ACHN (cell line): ENCODE results near the gene RNF14.

Source experiments
- DNase-seq: peaks from one replicate; pipeline ENCODE4 v3.0.0-alpha.2; 2015
- in situ Hi-C: cut with HindIII; loops from 2 replicates; pipeline ENCODE4 v1.10.0; 2017; ENCODE audit warnings: low sequenced_read_pairs, low pct_ligation_motif_present, low pct_unique_long_range_greater_than_20kb

The RNF14 gene

DNA sequence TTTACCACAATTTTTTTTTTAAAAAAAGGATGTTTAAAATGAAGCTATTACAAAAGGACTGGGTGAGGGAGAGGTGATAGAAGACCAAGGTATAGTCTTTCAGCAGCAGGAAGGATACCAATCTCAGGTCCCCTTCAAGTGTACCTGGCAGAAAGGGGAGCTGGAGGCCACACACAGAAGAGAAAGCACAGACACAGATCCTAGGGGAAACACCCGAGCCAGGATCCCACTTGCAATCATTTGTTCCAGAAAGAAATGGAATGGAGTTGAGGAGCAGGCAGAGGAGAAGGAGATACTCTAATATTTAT lies 38.3 kb downstream of the RNF14 start:
- no peak for DNase-seq
- in situ Hi-C loops = no loop called here

DNA sequence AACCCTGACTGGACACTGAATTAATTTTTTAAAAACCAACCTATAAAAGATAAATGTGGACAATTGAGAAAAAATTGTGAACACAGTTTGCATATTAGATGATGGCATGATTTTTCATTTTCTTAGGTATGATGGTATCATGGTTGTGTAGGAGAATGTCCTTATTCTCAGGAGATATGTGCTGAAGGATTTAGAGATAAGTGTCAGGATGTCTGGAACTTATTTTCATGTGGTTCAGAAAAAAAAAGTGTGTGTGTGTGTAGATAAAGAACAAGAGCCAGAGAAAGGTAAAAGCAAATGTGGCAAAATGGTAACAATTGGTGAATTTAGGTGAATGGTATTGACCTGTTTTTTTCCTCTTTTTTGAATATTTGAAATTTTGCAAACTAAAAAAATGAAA lies 39.9 kb downstream of the RNF14 start:
- no peak for DNase-seq
- in situ Hi-C loops = no loop called here

DNA sequence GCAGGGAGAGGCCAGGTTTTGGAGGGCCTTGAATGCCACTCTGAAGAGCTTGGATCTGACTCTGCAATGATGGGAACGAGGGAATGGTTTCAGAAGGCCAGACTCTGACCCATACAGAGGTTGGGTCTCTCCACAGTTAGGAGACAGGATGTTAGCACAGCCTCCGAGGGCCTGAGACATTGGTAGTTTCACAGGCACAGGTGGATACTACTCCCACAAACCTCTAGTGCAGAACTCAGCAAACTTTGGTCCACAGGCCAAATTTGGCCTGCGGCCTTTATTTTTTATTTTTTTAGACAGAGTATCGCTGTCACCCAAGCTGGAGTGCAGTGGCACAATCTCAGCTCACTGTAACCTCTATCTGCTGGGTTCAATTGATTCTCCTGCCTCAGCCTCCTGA lies 41.0 kb downstream of the RNF14 start:
- DNase-seq = no peak
- in situ Hi-C loops = no loop called here

DNA sequence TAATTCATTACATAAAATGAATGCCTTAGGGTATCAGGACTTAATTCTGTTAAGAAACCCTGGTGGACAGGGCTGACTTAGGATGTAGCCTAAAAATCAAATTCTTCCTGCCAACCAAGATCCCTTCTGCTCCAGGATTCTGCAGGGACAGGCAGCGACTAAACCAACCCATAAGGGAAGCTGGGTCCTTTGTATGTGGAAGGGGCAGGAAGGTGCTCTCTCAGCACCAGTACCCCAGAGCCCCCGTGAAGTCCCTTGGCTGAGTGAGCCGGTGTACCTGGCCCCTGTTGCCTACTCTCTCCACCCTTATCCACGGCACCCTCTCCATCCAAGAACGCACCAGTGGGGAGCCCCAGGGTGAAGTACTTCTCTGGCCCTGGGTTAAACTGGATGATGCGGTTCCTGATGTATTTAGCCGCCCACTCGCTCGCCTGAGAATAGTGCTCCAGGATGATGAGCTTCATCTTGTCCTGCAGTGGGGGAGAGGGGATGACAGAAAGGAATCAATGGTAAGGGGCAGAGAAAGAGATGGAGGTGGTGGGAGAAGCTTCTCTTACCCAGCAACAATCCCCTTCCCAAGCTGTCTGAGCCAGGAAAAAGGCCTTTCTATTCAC lies 42.8 kb downstream of the RNF14 start:
- in situ Hi-C loops = no loop called here
- DNase-seq = no peak

GRCh38 chr5:142012186-142012785 lies 43.4 kb downstream of the RNF14 start:
- in situ Hi-C loops = no loop called here
- DNase-seq = peak; percentile 66

DNA sequence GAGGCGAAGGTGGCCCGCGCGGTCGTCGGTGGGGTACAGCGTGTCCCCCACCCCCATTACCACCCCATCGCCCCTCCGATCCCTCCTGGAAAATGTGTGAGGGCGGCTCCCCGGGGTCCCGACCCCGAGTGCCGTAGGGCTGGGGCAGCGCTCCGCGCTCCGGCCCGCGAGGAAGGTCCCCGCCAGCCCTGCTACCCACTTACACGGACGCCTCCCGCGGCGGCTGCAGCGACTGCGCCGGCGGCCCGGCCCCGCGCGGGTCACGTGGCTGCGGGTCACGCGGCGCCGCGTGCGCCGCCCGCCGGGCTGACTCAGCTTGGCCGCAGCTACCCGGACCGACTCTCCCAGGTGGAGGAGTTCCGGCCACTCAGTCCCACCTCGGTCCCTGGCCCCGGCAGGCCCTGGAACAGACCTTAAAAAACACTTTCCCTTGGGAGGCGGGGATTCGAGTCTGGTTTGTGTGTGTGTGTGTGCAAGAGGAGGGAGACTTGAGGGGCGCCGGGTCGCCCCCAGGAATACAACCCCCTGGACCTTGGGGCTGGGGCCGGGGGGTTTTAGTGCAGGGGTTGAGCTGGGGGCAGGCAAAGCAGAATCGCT lies 44.0 kb downstream of the RNF14 start, which contains the start of gene GNPDA1:
GNPDA1 (minus strand) TSS at position 236 of the 597 bp plus-strand sequence. CDS start 992 bp downstream, outside the sequence.
- DNase-seq = peak; percentile 83
- in situ Hi-C loops = no loop called here

DNA sequence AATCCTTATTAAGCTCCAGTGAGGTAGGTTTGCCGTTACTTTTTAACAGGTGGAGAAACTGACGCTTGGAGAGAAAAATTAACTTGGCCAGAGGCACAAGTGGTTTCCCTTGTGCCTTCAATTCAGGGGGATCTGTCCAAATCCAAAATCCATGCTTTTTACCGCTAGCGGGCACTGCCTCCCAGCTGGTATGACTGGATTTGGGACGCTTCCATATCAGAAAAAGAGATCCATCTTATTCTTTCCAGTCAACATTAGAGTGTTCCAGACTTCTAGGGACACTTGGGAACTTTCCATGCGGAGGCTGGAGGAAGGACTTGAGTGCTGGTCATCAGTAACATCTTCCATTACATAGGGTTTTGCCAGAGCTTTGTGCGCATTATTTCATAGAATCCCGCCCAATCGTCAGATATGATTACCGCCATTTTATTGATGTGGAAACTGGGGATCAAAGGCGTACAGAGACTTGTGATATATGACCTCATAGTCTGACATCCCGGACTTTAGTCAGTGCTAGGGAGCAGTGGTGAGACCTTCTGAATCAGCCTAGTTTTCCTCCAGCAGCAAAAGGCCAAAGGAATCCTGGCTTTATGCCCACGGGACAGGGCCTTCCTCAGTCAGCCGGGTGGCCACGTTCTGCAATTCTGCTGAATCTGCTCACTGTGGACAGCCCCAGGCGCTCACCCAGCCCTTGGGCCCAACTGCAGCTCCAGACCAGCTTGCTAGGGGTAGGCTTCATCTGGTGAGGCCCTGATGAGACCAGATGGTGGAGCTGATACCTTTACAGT lies 45.0 kb downstream of the RNF14 start:
- DNase-seq = peak; percentile 50
- in situ Hi-C loops = no loop called here

DNA sequence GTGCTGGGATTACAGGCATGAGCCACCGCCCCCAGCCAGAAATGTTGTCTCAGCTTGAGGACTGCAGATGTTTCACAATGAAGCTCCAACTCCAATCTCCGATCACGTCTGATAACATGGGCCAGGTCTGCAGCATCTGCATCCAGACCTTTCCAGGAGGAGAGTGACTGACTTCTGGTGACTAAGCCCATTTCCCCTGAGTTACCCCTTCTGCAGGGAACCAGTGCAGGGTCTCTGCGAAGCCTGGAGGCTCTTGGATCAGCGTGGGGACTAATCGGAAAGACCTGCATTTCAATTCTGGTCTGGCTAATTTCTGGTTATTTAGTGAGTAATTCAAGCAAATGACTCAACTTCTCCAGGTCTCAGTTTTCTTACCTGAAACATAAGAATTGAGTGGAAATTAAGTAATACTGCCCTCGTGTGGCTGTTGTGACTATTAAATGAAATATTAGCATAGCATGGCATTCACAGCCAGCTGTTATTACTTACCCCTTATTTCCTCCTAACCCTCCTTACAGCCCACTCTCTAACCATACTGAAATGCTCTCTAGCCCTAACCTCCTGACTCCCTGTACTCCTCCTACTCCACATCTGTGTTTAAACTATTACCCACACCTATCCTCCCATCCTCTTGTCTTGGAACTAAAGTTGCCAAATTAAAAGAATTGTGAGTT lies 46.1 kb downstream of the RNF14 start:
- DNase-seq = peak; percentile 66
- in situ Hi-C loops = no loop called here

GRCh38 chr5:142015781-142016533 lies 47.1 kb downstream of the RNF14 start:
- in situ Hi-C loops = no loop called here
- peak; percentile 64 for DNase-seq

- in situ Hi-C loops = no loop called here
- no peak for DNase-seq
These were observed 47.7 kb downstream of the RNF14 start for GRCh38 chr5:142016556-142016955.

GRCh38 chr5:142017832-142018427 lies 49.0 kb downstream of the RNF14 start:
- DNase-seq = no peak
- in situ Hi-C loops = no loop called here

DNA sequence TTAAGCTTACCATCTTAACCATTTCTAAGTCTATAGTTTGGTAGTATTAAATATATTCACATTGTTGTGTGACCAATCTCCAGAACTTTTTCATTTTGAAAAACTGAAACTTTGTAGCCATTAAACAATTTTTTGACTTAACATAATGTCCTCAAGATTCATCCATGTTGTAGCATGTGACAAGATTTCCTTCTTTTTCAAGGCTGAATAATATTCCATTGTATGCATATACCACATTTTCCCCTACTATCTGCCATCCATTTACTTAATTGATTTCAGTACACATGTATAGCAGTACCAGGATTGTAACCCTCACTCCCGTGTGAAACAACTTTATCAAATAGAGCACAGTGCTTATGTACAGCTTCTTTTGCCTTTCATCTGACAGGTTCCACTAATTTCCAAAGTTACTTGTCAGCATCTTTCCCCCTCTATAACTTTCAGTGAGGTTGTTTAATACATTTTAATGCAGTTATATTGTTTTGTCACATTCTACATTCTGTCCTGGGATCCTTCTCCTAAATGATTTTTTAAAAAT lies 51.3 kb downstream of the RNF14 start:
- in situ Hi-C loops = no loop called here
- DNase-seq = no peak

- in situ Hi-C loops = no loop called here
- no peak for DNase-seq
These were observed 54.9 kb downstream of the RNF14 start for GRCh38 chr5:142023836-142024235.

- DNase-seq = peak; percentile 84
These were observed 55.9 kb downstream of the RNF14 start for GRCh38 chr5:142024771-142025304.

GRCh38 chr5:142025637-142026036 lies 56.7 kb downstream of the RNF14 start:
- in situ Hi-C loops = no loop called here
- DNase-seq = no peak

More at GRCh38 chr5:142024771-142025304, 55.9 kb downstream of the RNF14 start:
- in situ Hi-C loops = no loop called here

GRCh38 chr5:142032150-142032549 lies 63.2 kb downstream of the RNF14 start:
- no peak for DNase-seq
- in situ Hi-C loops = no loop called here
